Stimulated activated memory B cell treated with anti-CD40 and anti-IgM and Interleukin-4, amounts not matched to agents 10 μg/mL and 1 μg/mL and 100 μg/mL, for 72 hours (primary cell): ENCODE measurements around the gene DPCD.
A peak's percentile ranks its signal among the peaks of the same experiment; 100 is the strongest.

Experiments
- ATAC-seq: fragments of 150-1000 bp; cut with Tn5 transposase; 2 replicates; pipeline ENCODE4 v1.10.0; 2021
- H3K27ac Mint-ChIP-seq: one replicate; pipeline ENCODE4 v1.8.0; 2022; ENCODE audit warnings: mild to moderate bottlenecking, mixed read lengths
- H3K27me3 Mint-ChIP-seq: one replicate; pipeline ENCODE4 v1.8.0; 2022; ENCODE audit warnings: mixed read lengths
- H3K36me3 Mint-ChIP-seq: one replicate; pipeline ENCODE4 v1.8.0; 2022; ENCODE audit warnings: mixed read lengths
- H3K4me1 Mint-ChIP-seq: one replicate; pipeline ENCODE4 v1.8.0; 2022; ENCODE audit warnings: mixed read lengths
- H3K4me3 Mint-ChIP-seq: one replicate; pipeline ENCODE4 v1.8.0; 2022; ENCODE audit warnings: mild to moderate bottlenecking, moderate library complexity, mixed read lengths
- H3K9me3 Mint-ChIP-seq: one replicate; pipeline ENCODE4 v1.8.0; 2022; ENCODE audit warnings: mixed read lengths

Gene DPCD

DNA sequence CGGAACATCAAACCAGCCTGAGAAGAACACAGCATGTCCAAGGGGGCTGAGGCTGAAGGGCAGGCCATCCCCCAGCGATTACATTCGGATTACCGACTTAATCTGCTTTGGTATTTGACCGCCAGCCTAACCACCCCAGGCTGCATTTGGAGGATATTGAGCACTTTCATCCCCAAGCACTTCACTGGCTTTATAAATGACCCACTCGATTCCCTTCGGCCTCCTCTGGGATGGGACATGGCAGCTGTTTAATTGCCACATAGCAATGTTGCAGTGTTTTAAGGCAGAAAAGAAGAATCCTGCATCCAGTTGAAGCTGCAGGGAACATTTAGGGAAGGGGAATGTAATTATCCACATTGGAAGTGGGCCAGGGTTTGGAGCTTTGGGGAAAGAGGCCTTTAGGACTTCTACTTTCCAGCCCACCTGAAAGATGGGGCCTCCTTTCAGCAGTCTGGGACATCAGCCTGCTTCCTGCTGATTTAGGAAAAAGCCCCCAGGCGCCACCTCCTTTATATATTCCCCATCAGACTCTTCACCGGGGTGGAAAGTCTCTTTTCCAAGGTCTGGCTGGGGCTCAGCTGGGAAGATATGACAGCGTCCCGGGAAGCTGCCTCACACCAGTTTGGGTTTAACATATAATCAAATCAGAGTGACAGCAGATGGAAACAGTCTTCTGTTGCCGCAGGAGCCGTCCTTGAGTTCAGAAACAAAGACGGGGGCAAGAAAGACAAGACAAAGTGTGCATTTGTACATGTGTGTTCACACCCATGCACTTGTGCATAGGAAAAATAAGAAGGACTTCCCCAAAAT is 9.2 kb downstream of the DPCD start:
- ATAC-seq = no peak
- H3K27ac Mint-ChIP-seq = no peak overlapping the region
- no peaks in the 10 kb centered on the region for H3K27me3 Mint-ChIP-seq
- H3K4me1 Mint-ChIP-seq = no peaks in the 10 kb centered on the region
- H3K36me3 Mint-ChIP-seq = no peaks in the 10 kb centered on the region
- H3K9me3 Mint-ChIP-seq = no peaks in the 10 kb centered on the region
- no peak overlapping the region for H3K4me3 Mint-ChIP-seq

DNA sequence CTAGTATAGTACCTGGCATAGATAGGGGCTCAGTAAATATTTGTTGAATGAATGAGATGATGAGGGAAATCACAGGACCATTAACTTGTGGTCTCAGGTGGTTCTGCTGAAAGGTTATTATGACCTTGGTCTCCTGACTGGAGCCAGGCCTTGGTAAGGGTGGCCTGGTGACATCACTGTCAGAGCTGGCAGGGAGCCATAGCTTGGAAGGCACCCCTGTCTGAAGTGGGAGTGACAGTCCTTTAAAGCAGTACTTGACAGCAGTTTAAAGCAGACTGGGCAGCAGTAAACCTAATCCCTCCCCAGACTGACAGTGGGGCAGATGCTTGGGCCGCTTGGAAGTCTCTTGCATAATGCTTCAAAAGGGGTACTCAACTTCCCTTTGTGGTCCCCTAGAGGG is 13.4 kb downstream of the DPCD start:
- Mint-ChIP-seq H3K27ac (no peak overlapping the region), H3K36me3 (peaks cover 19% of the 10 kb centered on the region), H3K4me1 (no peaks in the 10 kb centered on the region), H3K4me3 (no peak overlapping the region), H3K9me3 (no peaks in the 10 kb centered on the region), H3K27me3 (no peaks in the 10 kb centered on the region)
- no peak for ATAC-seq

DNA sequence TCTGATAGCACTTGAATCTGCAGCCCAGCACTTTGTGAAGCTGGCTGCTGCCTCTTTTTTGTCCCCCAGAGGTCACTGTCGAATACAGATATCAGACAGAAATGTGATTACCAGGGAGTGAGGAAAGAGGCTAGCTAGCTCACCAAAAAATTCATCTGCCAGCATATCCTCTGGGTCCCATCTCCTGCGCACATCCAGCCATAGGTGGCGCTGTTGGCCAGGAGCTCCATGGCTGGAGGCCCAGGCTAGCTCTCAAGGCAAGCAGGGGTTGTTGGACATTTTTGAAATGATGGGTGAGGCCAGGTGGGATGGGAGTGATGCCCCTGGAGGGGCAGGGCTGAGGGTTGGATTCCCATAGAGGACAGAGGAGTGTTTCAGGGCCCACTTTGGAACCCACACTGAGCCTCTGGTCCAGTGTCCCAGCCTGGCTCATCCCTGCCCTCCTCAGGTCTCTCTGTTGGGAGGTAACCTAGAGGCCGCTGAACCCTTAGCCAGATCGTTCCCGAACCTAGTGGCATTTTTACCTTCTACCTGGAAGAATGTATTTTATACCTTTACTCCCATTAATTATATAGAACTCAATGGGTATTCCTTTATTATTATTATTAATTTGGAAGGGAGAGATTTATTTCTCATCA is 14.8 kb downstream of the DPCD start:
- no peaks in the 10 kb centered on the region for H3K9me3 Mint-ChIP-seq
- H3K4me1 Mint-ChIP-seq = no peaks in the 10 kb centered on the region
- peaks cover 25% of the 10 kb centered on the region for H3K36me3 Mint-ChIP-seq
- no peak overlapping the region for H3K27ac Mint-ChIP-seq
- H3K4me3 Mint-ChIP-seq = no peak overlapping the region
- ATAC-seq = peak; percentile 80
- no peaks in the 10 kb centered on the region for H3K27me3 Mint-ChIP-seq

DNA sequence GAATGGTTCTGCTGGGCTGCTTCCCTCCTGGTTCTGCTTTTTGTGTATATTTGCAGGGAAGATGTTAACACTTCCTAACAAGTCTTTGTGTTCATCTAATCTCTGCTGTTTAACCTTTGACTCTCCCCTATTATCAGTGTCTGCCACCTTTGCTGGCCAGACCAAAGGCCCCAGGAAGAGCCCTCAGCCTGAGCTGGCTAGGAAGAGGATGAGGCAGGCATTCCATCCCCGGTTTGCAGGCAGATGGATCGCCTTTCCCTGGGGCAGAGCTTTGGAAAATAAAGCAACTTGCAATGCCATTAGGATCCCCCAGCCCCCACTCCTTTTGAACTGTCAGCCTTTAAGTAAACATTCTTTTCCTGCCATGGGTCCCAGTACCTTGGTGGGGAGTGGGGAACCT is 19.0 kb downstream of the DPCD start:
- no peaks in the 10 kb centered on the region for H3K9me3 Mint-ChIP-seq
- no peak for ATAC-seq
- peaks cover 57% of the 10 kb centered on the region for H3K36me3 Mint-ChIP-seq
- no peaks in the 10 kb centered on the region for H3K27me3 Mint-ChIP-seq
- no peak overlapping the region for H3K4me3 Mint-ChIP-seq
- peaks cover 8% of the 10 kb centered on the region for H3K4me1 Mint-ChIP-seq
- H3K27ac Mint-ChIP-seq = no peak overlapping the region

DNA sequence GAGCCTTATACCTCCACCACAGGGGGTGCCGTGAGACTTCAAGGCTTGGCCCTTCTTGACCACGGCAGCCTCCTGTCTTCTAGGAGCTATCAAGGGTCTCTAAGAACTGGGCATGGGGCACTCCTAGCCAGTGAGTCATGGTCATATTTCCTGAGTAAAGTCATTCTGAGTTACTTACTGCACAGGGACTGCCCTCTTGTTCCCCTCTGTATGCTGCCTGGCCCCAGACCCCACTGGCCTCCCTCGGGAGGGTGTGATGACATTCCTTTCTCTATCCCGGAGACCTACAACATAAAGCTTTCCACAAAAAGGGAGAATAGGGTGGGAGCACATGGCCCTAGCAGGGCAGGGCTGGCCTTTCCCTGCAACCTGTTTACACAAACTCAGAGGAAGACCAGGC is 21.4 kb downstream of the DPCD start:
- no peak for ATAC-seq

DNA sequence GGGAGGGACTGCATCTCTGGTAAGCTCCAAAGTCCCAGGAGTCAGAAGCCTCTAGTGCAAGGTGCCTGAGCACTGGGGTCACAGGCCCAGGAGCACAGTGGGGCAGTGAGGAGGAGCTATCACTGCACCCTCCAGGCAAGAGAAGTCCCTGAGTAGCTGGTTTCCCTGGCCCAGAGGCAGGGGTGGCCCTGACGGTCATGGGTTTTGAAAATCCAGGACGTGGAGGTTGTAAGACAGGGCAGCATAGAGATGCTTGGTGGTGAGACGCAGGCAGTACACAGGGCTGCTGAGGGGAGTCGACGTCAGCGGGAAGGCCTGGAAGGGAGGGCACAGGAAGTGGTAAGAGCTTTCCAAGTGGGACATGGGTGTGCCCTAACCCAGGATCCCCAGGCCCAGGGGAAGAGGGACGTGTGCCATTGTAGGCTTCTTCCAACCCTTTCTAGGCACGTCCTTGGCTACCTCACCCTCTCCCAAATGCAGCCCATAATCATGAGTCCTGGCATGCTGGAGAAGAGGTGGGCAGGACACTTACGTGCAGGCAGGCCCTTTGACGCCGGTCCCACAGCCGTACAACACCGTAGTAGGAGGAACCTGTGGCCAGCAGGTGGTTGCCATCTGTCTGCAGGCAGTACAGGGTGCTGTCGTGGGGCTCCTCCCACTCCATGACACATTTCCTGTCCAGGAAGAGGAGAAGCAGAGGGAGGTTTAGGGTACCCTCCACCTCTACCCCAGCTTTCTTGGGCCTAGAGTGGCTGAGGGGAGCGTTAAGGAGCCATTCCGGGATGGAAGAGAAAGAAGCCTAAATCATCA is 23.2 kb downstream of the DPCD start:
- Mint-ChIP-seq H3K36me3 (peaks cover 43% of the 10 kb centered on the region), H3K9me3 (no peaks in the 10 kb centered on the region), H3K4me3 (no peak overlapping the region), H3K4me1 (peaks cover 9% of the 10 kb centered on the region), H3K27ac (peak overlapping the region; percentile 28), H3K27me3 (no peaks in the 10 kb centered on the region)
- no peak for ATAC-seq

More for the DNA sequence above, 21.4 kb downstream of the DPCD start:
- H3K36me3 Mint-ChIP-seq = peaks cover 54% of the 10 kb centered on the region
- peaks cover 9% of the 10 kb centered on the region for H3K4me1 Mint-ChIP-seq
- H3K27me3 Mint-ChIP-seq = no peaks in the 10 kb centered on the region
- H3K9me3 Mint-ChIP-seq = no peaks in the 10 kb centered on the region
- H3K27ac Mint-ChIP-seq = no peak overlapping the region
- H3K4me3 Mint-ChIP-seq = no peak overlapping the region

DNA sequence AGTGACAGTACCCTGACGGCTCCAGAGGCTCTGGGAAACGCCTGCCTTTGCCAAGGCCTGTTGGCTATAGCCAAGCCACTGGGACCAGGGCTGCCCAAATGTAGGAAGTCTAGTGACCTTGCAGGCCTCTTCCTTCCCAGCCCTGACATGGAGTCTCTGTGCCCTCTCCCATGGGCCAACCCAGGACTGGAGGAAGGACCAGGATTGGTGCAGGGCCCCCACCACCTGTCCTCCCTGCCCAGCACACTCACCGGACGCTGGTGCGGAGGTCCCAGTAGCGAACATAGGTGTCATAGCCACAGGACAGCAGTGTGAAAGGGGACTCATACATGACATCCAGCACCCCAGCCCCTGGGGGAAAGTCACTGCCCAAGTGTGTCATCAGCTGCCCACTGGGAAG is 24.0 kb downstream of the DPCD start:
- Mint-ChIP-seq H3K27ac (peak overlapping the region; percentile 28), H3K4me3 (no peak overlapping the region), H3K36me3 (peaks cover 43% of the 10 kb centered on the region), H3K9me3 (no peaks in the 10 kb centered on the region), H3K27me3 (no peaks in the 10 kb centered on the region), H3K4me1 (peaks cover 10% of the 10 kb centered on the region)
- ATAC-seq = no peak

DNA sequence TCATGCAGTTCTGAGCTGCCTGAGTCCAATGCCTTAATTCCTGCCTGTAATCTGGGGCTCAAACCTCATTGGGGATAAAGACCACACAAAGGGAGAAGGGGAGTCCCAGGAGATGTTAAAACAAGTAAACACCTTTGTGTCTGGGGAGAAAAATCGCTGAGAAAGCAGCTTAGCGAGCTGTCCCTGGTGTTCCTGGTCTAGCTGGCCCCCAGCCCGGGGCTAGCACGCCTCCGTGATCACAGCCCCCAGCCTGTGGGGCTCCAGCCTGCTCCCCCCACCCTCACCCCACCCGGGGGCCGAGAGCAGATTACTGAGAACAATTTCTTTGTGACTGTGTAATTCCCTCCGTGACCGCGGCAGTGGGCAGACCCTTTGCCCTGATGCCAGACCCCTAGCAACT is 24.8 kb downstream of the DPCD start:
- Mint-ChIP-seq H3K4me1 (peaks cover 18% of the 10 kb centered on the region), H3K36me3 (peaks cover 51% of the 10 kb centered on the region), H3K27ac (no peak overlapping the region), H3K4me3 (no peak overlapping the region), H3K27me3 (no peaks in the 10 kb centered on the region), H3K9me3 (no peaks in the 10 kb centered on the region)
- ATAC-seq = no peak

DNA sequence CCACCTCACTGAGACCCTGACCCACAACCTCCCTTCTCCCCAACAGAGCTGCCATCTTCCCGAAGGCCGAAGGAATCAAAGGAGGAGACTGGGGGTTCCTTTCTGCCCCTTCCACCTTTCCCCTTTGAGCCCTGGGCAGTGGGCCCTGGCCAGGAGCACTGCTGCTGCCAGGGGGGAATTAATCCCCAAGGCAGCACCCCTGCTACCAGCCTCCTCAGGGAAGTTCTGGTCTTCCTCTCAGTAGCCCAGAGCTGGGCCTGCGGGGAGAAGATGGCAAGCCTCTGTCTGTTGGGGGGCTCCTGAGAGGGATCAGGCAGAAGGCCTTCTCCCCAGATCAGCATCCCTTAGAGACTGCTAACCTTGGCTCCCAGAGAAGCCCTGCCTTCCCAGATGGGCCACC is 25.5 kb downstream of the DPCD start:
- Mint-ChIP-seq H3K27ac (no peak overlapping the region), H3K9me3 (no peaks in the 10 kb centered on the region), H3K36me3 (peaks cover 54% of the 10 kb centered on the region), H3K27me3 (no peaks in the 10 kb centered on the region), H3K4me3 (no peak overlapping the region), H3K4me1 (peaks cover 26% of the 10 kb centered on the region)
- ATAC-seq = no peak

DNA sequence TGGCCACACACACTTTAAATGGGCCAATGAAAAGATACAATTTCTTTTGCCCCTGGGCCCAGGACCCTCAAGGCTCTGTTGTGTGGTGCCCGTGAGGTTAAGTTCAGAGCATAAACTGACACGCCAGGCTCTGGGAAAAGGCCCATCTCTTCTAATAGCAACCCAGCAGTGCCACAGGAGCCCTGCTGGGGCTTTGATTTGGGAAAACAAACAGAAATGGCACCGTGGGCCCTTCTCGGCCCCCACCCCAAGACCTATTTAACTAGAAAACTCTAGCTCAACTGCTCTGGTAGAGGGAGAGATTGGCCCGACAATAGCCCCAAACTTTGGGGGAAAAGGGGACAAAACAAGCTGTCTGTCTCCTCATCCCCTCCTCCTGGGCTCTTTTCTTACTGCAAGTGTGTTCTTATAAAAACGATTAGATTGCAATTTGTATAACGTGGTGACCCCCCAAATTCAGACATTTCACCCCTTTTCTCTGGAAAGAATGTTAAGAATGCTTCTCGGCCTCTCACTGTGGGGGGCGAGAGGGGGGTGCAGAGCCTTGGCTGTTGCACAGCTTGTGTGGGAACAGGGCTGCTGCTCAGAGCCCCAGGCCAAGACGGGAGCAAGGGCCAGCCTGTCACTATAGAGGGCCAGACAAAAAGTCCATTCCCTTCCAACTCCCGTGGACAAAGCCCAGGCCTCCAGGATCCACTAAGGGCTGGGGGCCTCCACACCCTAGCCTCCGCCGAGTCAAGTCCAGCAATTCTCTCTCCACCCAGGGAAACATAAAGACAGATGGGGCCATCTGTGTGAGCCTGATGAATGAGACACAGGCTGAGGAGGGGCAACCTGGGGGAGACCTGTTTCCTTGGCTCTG is 26.8 kb downstream of the DPCD start:
- no peak for ATAC-seq
- peaks cover 47% of the 10 kb centered on the region for H3K36me3 Mint-ChIP-seq
- H3K4me3 Mint-ChIP-seq = no peak overlapping the region
- no peaks in the 10 kb centered on the region for H3K9me3 Mint-ChIP-seq
- H3K4me1 Mint-ChIP-seq = peaks cover 34% of the 10 kb centered on the region
- H3K27ac Mint-ChIP-seq = no peak overlapping the region
- H3K27me3 Mint-ChIP-seq = no peaks in the 10 kb centered on the region

DNA sequence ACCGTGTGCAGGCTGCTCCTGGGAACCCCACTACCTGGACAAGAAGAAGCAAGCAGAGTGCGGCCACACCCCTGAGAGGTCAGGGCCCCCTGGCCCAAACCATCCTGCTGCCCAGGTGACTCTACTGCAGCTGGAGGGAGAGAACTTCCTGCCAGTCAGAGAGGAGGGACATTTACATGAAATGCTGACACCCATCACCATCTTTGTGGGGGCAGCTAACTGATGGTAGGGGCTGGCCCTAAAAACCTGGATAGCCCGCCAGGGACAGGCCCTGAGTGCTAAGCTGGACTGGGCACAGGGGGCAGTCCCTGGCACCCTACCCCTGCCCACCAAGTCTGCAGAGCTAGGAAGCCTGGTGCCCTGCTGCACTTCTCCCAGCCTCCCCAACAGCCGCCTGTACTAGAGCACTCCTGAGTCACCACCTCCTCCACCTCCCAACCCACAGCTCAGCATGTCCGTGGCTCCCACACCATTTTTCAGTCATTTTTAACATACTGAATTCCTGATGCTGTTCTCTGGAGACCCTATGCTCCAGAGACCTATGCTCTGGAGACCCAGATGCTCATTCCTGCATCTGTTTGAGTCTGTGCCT is 27.5 kb downstream of the DPCD start:
- Mint-ChIP-seq H3K4me3 (no peak overlapping the region), H3K4me1 (peaks cover 34% of the 10 kb centered on the region), H3K36me3 (peaks cover 42% of the 10 kb centered on the region), H3K9me3 (no peaks in the 10 kb centered on the region), H3K27ac (no peak overlapping the region), H3K27me3 (no peaks in the 10 kb centered on the region)
- no peak for ATAC-seq

DNA sequence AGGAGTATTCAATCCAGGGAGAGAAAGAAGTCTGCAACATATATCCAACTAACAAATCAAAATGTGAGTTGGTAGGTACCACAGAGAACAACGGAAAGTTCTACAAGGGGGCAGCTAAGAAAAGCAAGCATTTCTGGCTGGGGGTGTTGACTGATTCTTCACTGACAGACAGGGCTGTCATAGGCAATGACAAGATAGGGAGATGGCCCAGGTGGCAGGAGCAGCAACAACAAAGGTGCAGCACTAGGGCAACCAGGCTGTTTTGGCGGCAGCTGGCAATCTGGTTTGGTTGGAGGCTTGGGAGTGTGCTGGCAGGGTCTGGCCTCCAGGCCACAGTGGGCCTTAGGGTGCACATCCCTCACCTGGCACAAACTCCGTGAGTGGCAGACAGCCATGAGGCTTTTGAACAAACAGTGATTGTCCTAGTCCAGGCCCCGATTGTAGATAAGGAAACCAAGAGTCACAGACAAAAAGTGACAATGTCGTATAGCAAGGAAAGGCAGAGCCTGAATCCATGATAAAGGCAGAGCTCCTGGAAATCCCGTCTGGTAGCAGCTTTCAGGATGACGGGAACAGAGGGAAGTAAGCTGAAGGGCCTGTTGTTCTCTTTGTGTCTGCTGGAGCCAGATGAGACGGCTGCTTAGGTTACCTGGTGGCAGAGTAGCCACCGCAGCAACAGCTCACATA is 28.4 kb downstream of the DPCD start:
- peaks cover 32% of the 10 kb centered on the region for H3K4me1 Mint-ChIP-seq
- no peak overlapping the region for H3K4me3 Mint-ChIP-seq
- no peak for ATAC-seq
- H3K36me3 Mint-ChIP-seq = peaks cover 38% of the 10 kb centered on the region
- no peaks in the 10 kb centered on the region for H3K27me3 Mint-ChIP-seq
- H3K27ac Mint-ChIP-seq = peak overlapping the region; percentile 60
- H3K9me3 Mint-ChIP-seq = no peaks in the 10 kb centered on the region

DNA sequence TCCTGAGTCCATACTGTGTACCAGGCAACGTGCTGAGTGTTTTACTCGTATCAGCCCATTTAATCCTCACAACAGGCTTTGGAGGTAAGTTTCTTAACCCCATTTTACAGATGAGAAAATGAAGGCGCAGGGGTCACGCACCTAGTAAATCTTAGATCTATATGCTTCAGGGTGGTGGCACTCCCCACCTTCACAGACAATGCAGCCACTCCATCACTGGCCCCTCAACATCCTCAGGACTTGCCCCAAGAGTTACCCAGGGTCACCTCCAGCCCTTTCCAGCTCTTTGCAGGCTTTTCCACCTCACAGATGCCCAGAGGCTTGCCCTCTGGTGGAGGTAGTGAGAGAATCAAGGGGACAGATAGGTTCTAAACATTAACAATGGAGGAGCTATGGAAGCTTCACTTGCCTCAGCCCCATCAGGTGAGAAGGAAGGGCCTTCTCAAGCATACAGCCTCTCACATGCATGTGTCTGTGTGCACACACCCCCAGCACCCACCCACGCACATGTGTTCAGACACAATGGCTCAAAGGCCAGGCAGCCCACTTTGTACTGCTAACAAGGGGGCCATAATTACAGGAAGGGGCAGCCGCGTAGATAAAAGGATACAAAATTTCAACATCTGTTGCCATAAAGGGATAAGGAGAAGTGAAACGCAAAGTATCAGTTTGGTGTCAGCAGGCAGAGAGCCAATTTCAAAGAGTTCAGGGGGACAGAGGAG is 29.1 kb downstream of the DPCD start:
- no peak overlapping the region for H3K4me3 Mint-ChIP-seq
- ATAC-seq = peak; percentile 47
- H3K27ac Mint-ChIP-seq = peak overlapping the region; percentile 60
- no peaks in the 10 kb centered on the region for H3K27me3 Mint-ChIP-seq
- peaks cover 25% of the 10 kb centered on the region for H3K4me1 Mint-ChIP-seq
- H3K9me3 Mint-ChIP-seq = no peaks in the 10 kb centered on the region
- peaks cover 42% of the 10 kb centered on the region for H3K36me3 Mint-ChIP-seq
